Middle frontal gyrus (tissue), 1 donor: ENCODE measurements around the gene DLGAP1.

Source experiments
- DNase-seq: peaks from one replicate; pipeline ENCODE4 v3.0.0-alpha.2; 2015; ENCODE audit warnings: low spot score; ENCODE audit errors: extremely low spot score

DLGAP1 gene

GRCh38 chr18:3554091-3554601 is 901.0 kb downstream of the DLGAP1 start:
- DNase-seq, result no peak

- no peak for DNase-seq
Measured at GRCh38 chr18:3552305-3552704, 902.8 kb downstream of the DLGAP1 start.

- DNase-seq, result no peak
Measured at GRCh38 chr18:3547891-3548615, 907.1 kb downstream of the DLGAP1 start.

GRCh38 chr18:3546106-3546505 is 909.0 kb downstream of the DLGAP1 start:
- DNase-seq, result no peak

GRCh38 chr18:3544537-3544936 is 910.6 kb downstream of the DLGAP1 start:
- DNase-seq, result no peak

- DNase-seq, result no peak
Measured at GRCh38 chr18:3541549-3542386, 913.3 kb downstream of the DLGAP1 start.

GRCh38 chr18:3540805-3541548 is 914.1 kb downstream of the DLGAP1 start:
- DNase-seq, result no peak

GRCh38 chr18:3538954-3539617 is 916.0 kb downstream of the DLGAP1 start:
- DNase-seq, result no peak

- peak; percentile 63 for DNase-seq
Measured at GRCh38 chr18:3538456-3538855, 916.7 kb downstream of the DLGAP1 start.

GRCh38 chr18:3530807-3531206 is 924.3 kb downstream of the DLGAP1 start:
- no peak for DNase-seq

GRCh38 chr18:3529601-3530000 is 925.5 kb downstream of the DLGAP1 start:
- DNase-seq, result no peak

GRCh38 chr18:3529077-3529476 is 926.0 kb downstream of the DLGAP1 start:
- DNase-seq, result no peak

GRCh38 chr18:3528231-3528630 is 926.9 kb downstream of the DLGAP1 start:
- no peak for DNase-seq

GRCh38 chr18:3526421-3527354 is 928.4 kb downstream of the DLGAP1 start:
- peak; percentile 36 for DNase-seq

- DNase-seq, result no peak
Measured at GRCh38 chr18:3525870-3526420, 929.2 kb downstream of the DLGAP1 start.

GRCh38 chr18:3524706-3525105 is 930.4 kb downstream of the DLGAP1 start:
- no peak for DNase-seq

- no peak for DNase-seq
Measured at GRCh38 chr18:3520230-3521085, 934.6 kb downstream of the DLGAP1 start.

GRCh38 chr18:3514312-3515216 is 940.5 kb downstream of the DLGAP1 start:
- no peak for DNase-seq
